MG63 (cell line): ENCODE results near the gene JOSD2. TPM values are rescaled to one million over a fixed set of nuclear protein-coding genes. Genes with fewer than 3 reads are reported as not detected.
"Not testable (repeated sequence)": the region's sequence is repeated elsewhere in the genome, so short reads cannot be mapped to it uniquely, and the experiment has no call there.

Source experiments
- DNase-seq: peaks from one replicate; pipeline ENCODE4 v3.0.0-alpha.2; 2020
- H3K27me3 ChIP-seq: fragments of 250-450 bp; sonication (Bioruptor Pico); 2 replicates; pipeline ENCODE4 v1.5.1; 2020; ENCODE audit warnings: mild to moderate bottlenecking, moderate library complexity
- H3K36me3 ChIP-seq: fragments of 250-450 bp; sonication (Bioruptor Pico); 2 replicates; pipeline ENCODE4 v1.5.1; 2020; ENCODE audit warnings: mild to moderate bottlenecking, moderate library complexity
- H3K4me3 ChIP-seq: fragments of 250-450 bp; sonication (Bioruptor Pico); 2 replicates; pipeline ENCODE4 v1.5.1; 2020; ENCODE audit warnings: mild to moderate bottlenecking, moderate library complexity
- H3K9me3 ChIP-seq: fragments of 250-450 bp; sonication (Bioruptor Pico); 2 replicates; pipeline ENCODE4 v1.5.1; 2020; ENCODE audit warnings: mild to moderate bottlenecking, moderate library complexity
- total RNA-seq: library from RNA; depleted of rRNA; stranded (reverse); fragments of >200 nt; shearing (Covaris generic); gene quantifications from 2 replicates; pipeline ENCODE4 v1.2.3, GENCODE V29; 2014; ENCODE audit warnings: low replicate concordance

The JOSD2 gene
- total RNA-seq, 1 experiment from 2014 or later: 92.8 TPM

DNA sequence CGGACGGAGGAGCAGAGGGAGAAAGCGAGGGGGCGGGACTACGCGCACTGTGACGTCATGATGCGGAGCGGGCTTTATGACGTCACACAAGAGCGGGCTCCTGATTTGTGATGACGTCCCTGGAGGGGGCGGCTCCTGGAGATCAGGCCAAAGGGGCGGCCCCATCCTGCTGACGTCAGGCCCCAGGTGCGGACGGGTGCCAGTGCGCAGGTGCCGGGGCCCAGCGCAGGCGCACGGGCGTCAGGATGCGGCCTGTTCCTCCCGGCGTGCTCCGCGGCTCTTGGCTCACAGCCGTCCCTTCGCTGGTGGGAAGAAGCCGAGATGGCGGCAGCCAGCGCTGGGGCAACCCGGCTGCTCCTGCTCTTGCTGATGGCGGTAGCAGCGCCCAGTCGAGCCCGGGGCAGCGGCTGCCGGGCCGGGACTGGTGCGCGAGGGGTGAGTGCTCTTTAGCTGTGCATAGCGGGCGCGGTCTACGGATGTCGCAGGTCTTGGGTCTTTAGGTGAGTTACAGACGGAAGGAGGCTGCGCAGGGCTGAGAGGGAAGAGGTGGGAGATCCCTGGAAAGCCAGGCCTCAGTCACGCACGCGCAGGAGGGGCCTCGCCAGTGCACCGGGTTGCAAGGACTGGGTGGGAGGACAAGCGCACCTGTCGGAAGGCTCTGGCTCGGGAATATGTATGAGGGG, 34.6 kb downstream of the JOSD2 start, which contains the start of the genes EMC10 and GARIN5A:
TSS of gene EMC10 (plus strand) at position 284 of the 683 bp plus-strand sequence. CDS start at position 322, 38 bp downstream.
TSS of gene GARIN5A (minus strand) at position 625 of the 683 bp plus-strand sequence. CDS start at position 165, 460 bp downstream.
- Histone ChIP-seq H3K36me3 (peaks cover 6% of the 10 kb centered on the region; the same call in 1 of the 2 replicates), H3K27me3 (peaks cover 4% of the 10 kb centered on the region; the same call in 1 of the 2 replicates)
- peak; percentile 86 for DNase-seq

DNA sequence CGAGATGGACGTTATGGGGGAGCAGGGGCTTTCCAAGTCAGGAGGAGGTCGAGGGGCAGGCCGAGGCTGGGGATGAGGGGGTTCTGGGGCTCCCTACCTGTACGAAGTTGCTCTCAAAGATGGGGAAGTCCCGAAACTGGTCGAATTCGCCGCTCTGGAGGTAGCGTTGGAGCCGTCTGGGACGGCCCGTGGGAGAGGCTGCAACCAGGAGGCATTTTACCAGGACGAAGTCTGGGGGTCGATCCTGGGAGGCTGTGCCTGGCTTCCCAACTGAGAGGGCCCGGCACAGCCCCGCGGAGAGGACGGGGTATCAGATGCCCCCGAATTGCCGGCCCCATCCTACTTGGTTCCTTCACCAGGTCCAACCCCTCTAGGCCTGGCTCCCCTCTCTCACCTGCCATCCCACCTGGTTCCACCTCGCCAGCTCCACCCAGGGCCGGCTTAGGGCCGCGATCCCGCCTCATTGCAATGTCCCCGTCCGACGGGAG, 35.2 kb downstream of the JOSD2 start:
- DNase-seq: no peak
- Histone ChIP-seq H3K27me3 (peaks cover 4% of the 10 kb centered on the region; the same call in 1 of the 2 replicates), H3K36me3 (peaks cover 6% of the 10 kb centered on the region; the same call in 1 of the 2 replicates), H3K9me3 (no peaks in the 10 kb centered on the region), H3K4me3 (peak overlapping the region; percentile 78)

More for the DNA sequence above, 34.6 kb downstream of the JOSD2 start, which contains the start of the genes EMC10 and GARIN5A:
- peak within 1 kb of the TSS; percentile 78 for H3K4me3 ChIP-seq
- no peaks in the 10 kb centered on the region for H3K9me3 ChIP-seq

DNA sequence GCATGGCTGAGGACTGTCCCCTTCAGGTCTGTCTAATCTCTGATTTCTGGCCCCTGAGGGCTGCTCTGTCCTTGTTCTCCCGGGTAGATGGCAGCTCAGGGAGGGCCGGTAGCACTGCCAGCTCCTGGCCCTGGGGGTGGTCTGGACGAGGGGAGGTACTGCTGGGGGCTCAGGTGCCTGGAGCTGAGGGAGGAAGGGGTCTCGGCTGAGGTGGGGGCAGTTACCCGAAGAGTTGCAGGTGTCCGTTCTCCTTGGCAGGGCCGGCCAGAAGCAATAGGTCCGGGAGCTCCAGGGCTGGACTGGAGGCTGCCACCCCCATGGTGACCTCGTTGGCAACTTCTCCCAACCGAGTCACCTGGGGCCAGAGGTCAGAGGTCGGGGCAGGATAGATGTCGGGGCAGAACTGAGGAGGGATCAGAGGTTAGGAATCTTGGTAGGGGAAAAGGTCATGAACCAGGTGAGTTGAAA, 35.9 kb downstream of the JOSD2 start:
- DNase-seq: no peak
- Histone ChIP-seq H3K4me3 (no peak overlapping the region), H3K27me3 (peaks cover 4% of the 10 kb centered on the region; the same call in 1 of the 2 replicates), H3K36me3 (peaks cover 6% of the 10 kb centered on the region; the same call in 1 of the 2 replicates), H3K9me3 (no peaks in the 10 kb centered on the region)

DNA sequence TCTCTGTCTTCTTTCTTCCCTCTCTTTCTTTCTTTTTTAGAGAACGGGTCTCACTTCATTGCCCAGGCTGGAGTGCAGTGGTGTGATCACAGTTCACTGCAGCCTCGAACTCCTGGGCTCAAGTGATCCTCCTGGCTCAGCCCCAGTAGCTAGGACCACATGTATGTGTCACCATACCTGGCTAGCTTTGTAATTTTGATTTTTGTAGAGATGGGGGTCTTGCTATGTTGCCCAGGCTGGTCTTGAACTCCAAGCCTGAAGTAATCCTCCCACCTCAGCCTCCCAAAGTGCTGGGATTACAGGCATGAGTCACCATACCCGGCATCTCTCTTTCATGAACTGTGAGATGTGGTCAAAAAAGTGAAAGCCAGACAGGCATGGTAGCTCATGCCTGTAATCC, 37.7 kb downstream of the JOSD2 start:
- DNase-seq, H3K9me3 ChIP-seq, H3K4me3 ChIP-seq, H3K36me3 ChIP-seq, H3K27me3 ChIP-seq: not testable (repeated sequence)

DNA sequence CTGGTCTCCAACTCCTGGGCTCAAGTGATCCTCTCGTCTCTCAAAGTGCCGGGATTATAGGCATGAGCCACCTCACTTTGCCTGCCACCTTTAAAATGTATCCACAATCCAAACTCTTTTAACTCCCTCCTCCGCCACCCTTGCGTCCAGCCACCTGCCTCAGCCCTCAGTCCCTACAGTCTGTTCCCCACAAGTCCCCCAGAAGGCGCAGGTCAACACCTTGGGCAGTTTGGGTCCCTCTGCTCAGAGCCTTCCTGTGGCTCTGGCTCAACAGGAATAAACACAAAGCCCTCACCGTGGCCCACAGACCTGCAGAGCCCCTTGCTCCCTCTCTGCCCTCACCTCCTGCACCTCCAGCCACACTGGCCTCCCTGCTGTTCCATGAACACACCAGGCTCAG, 42.2 kb downstream of the JOSD2 start:
- no peaks in the 10 kb centered on the region for H3K36me3 ChIP-seq
- DNase-seq: no peak
- no peaks in the 10 kb centered on the region for H3K9me3 ChIP-seq
- H3K4me3 ChIP-seq: no peak overlapping the region
- peaks cover 4% of the 10 kb centered on the region; the same call in 1 of the 2 replicates for H3K27me3 ChIP-seq

DNA sequence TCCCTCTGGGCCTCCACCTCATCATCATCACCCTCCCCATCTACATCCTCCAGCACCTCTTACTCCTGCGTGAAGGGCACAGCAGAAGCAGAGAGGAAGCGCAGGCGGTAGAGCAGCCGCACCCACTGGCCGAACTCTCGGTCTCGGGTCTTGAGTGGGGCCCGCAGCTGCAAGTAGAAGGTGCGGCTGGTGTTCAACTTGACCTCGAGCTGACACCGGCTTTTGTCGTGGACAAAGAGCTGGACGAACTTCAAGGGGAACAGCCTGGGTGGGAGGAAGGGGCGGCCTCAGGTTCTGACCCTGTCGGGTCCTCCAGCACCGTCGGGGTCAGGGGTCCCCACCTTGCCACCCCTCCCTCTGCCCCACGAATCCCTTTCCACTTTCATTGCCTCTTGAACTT, 43.4 kb downstream of the JOSD2 start:
- H3K36me3 ChIP-seq: no peaks in the 10 kb centered on the region
- no peak overlapping the region for H3K4me3 ChIP-seq
- H3K27me3 ChIP-seq: no peaks in the 10 kb centered on the region
- no peaks in the 10 kb centered on the region for H3K9me3 ChIP-seq
- no peak for DNase-seq

DNA sequence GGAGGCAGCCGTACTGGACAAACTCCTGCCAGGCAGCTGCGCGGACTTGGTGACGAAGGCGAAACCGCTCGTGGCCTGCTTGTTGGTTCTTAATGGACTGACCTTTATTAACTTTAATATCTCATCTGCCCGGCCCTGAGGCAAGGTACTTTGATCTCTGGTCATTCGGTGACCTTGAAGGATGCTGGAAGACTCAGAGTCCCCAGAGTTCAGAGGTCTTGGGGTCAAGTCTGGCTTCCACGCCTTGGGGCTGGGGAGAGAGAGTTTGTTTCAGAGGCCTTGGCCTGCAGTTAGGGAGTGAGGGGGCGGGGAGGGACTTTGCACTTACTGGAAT, 44.3 kb downstream of the JOSD2 start:
- no peaks in the 10 kb centered on the region for H3K27me3 ChIP-seq
- H3K36me3 ChIP-seq: no peaks in the 10 kb centered on the region
- no peak for DNase-seq
- H3K9me3 ChIP-seq: no peaks in the 10 kb centered on the region
- no peak overlapping the region for H3K4me3 ChIP-seq

DNA sequence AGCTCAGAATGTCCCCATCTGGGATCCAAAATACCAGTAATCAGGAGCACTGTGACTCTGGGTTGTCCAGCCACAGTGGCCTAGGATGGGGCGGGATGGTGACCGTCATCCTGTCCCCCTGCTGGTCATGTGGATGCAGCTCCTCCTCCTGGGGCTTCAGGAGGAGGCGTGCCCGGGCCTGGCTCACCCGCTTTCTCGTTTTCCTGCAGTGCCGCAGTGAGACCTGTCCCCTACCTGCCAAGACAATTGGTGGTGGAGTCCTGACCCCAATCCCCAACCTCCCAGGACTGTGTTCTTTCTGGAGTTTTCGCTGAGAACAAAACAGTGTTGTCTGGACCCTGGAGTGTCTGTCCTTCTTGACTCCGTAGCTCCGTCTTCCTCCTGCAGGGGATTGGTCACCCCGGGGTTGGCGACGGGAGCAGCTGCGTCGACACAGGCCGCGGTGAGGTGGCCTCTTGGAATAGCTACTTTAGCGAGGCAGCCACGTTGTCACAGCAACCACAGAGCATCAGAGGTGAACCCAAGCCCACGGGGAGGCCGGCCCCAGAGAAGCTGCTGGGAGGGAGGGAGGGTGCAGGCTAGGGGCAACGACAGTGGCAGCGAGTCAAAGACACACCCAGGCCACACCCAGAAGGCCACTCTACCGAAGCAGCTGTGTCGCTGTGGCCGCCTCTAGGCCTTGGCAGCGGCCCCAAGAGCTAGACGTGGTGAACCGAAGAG, 44.8 kb downstream of the JOSD2 start:
- H3K27me3 ChIP-seq: no peaks in the 10 kb centered on the region
- no peaks in the 10 kb centered on the region for H3K36me3 ChIP-seq
- no peaks in the 10 kb centered on the region for H3K9me3 ChIP-seq
- DNase-seq: no peak
- H3K4me3 ChIP-seq: no peak overlapping the region

DNA sequence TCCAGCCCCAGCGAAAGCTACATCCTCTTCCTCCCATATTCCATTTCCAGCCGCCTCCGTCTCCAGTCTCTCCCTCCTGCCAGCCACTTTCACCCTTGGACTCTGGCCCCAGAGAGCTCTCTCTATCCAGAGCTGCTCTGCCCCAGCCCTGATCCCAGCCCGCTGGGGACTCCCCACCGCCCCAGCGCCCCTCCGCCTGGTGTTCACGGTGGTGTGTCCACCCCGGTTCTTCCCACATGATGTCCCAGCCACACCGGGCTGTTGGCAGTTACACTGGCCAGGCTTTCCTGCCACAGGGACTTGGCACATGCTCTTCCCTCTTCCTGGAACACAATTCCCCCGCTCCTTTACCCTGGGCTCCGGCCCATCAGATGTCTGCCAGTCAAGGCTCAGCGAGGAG, 46.0 kb downstream of the JOSD2 start:
- H3K27me3 ChIP-seq: no peaks in the 10 kb centered on the region

DNA sequence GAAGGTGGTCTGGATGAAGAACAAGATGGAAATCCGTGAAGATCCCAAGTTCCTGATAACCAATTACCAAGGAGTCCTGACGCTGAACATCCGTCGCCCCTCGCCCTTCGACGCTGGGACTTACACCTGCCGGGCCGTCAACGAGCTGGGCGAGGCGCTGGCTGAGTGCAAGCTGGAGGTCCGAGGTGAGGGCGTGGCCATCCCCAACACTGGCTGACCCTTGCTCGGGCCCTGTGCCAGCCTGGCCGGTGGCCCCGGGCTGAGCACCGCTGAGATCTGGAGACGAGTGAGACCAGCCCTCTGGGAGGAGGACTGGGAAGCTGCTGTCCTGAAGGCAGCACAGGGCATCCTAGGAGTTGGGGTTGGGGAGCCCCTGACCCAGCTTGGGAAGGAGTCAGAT, 46.6 kb downstream of the JOSD2 start:
- Histone ChIP-seq H3K4me3 (no peak overlapping the region), H3K36me3 (no peaks in the 10 kb centered on the region), H3K27me3 (no peaks in the 10 kb centered on the region), H3K9me3 (no peaks in the 10 kb centered on the region)
- DNase-seq: no peak

More for the DNA sequence above, 46.0 kb downstream of the JOSD2 start:
- no peak for DNase-seq
- Histone ChIP-seq H3K4me3 (no peak overlapping the region), H3K36me3 (no peaks in the 10 kb centered on the region), H3K9me3 (no peaks in the 10 kb centered on the region)

DNA sequence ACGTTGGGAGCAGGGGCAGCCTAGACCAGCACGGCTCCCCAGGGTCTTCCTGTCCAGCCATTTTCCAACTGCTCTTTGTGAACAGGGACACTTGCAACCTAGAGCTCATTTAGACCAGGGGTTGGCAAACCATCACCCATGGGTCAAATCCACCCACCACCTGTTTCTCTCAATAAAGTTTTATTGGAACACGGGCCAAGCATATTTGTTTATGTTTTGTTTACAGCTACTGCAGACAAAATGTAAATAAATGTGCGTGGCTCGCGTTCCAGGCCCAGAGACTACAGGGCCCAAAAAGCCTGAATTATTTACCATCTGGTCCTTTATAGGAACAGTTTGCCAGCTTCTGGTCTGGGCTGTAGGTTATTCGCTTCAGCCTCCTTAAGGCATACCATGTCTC, 48.0 kb downstream of the JOSD2 start:
- H3K36me3 ChIP-seq: no peaks in the 10 kb centered on the region
- H3K4me3 ChIP-seq: no peak overlapping the region
- H3K9me3 ChIP-seq: no peaks in the 10 kb centered on the region
- peaks cover 2% of the 10 kb centered on the region; the same call in 1 of the 2 replicates for H3K27me3 ChIP-seq
- no peak for DNase-seq

DNA sequence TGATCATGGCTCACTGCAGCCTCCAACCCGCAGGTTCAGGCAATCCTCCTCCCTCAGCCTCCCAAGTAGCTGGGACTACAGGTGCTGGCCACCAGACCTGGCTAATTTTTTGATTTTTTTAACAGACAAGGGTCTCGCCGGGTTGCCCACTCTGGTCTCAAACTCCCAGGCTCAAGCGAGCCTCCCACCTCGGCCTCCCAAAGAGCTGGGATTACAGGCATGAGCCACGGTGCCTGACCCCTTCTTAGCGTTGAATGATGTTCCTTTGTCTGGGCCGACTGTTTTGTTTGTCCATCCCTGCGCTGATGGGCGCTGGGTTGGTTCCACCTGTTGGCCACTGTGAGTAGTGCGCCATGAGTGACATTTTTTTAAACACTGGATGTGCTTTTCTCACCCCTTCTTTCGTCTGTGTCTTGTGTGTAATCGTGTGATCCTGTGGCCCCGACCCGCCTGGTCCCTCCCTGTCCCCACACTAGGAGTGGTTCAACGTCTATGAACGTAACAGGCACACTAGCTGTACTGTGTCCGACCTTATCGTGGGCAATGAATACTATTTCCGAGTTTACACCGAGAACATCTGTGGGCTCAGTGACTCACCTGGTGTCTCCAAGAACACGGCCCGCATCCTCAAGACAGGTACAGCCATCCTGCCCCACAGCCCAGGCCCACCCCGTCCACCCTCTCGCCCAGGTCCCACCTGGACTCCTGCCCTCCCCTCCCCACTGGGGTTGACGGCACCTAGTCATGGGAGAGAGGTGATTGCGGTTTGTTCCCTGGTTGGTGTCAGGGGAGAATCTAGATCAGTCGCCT, 49.7 kb downstream of the JOSD2 start:
- H3K4me3 ChIP-seq: no peak overlapping the region
- H3K27me3 ChIP-seq: peaks cover 6% of the 10 kb centered on the region
- H3K36me3 ChIP-seq: no peaks in the 10 kb centered on the region
- peak; percentile 55 for DNase-seq
- H3K9me3 ChIP-seq: no peaks in the 10 kb centered on the region

DNA sequence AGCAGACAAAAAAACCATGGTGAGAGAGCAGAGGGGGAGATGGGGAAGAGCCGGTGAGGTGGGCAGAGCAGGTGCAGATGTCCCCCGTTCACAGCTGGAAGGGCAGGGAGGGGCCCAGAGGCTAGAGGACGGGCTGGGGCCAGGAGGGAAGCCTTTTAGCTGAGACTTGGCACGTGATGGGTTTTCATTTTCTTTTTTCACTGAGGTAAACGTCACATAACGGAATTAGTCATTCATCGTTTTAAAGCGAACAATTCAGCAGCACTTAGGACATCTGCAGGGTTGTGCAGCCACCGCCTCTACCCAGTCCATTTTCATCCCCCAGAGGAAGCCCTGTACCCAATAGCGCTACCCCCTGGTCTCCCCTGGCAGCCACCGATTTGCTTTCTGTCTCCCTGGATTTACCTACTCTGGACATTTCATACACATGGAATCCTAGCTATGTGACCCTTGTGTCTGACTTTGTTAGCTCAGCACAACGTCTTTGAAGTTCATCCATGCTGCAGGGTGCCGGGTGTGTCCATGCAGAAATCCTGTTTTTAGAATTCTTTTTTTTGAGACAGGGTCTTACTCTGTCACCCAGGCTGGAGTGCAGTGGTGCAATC, 50.7 kb downstream of the JOSD2 start:
- H3K4me3 ChIP-seq: no peak overlapping the region
- no peaks in the 10 kb centered on the region for H3K9me3 ChIP-seq
- H3K27me3 ChIP-seq: peaks cover 9% of the 10 kb centered on the region
- H3K36me3 ChIP-seq: no peaks in the 10 kb centered on the region
- peak; percentile 34 for DNase-seq

DNA sequence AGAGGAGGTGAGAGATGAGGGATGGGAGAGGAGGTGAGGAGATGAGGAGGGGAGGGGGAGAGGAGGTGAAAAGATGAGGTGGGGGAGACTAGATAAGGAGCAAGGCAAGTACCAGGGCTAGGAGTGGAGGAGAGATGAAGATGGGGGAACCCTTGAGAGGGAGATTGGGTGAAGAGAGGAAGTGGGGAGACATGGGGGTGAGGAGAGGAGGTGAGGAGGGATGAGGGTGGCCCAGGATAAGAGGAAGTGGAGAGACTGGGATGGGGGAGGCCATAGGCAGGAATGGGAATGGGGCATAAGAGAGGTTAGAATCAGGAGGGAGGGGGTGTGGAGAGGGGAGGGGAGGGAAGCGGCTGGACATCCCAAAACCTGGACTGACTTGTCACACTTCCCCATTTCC, 51.4 kb downstream of the JOSD2 start:
- Histone ChIP-seq H3K9me3 (no peaks in the 10 kb centered on the region), H3K27me3 (peaks cover 9% of the 10 kb centered on the region), H3K36me3 (no peaks in the 10 kb centered on the region), H3K4me3 (no peak overlapping the region)
- no peak for DNase-seq

DNA sequence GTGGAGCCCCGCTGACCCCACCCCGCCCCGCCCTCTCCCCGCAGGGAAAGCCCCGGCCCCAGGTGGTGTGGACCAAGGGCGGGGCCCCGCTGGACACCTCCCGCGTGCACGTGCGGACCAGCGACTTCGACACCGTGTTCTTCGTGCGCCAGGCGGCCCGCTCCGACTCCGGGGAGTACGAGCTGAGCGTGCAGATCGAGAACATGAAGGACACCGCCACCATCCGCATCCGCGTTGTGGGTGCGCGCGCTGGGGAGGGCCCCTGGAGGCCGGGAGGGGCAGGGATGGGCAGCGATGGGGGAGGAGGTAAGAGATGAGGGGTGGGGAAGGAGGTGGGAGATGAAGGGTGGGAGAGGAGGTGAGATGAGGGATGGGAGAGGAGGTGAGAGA, 51.9 kb downstream of the JOSD2 start:
- no peak for DNase-seq
- H3K36me3 ChIP-seq: no peaks in the 10 kb centered on the region
- no peak overlapping the region for H3K4me3 ChIP-seq
- H3K9me3 ChIP-seq: no peaks in the 10 kb centered on the region
- H3K27me3 ChIP-seq: peaks cover 9% of the 10 kb centered on the region

DNA sequence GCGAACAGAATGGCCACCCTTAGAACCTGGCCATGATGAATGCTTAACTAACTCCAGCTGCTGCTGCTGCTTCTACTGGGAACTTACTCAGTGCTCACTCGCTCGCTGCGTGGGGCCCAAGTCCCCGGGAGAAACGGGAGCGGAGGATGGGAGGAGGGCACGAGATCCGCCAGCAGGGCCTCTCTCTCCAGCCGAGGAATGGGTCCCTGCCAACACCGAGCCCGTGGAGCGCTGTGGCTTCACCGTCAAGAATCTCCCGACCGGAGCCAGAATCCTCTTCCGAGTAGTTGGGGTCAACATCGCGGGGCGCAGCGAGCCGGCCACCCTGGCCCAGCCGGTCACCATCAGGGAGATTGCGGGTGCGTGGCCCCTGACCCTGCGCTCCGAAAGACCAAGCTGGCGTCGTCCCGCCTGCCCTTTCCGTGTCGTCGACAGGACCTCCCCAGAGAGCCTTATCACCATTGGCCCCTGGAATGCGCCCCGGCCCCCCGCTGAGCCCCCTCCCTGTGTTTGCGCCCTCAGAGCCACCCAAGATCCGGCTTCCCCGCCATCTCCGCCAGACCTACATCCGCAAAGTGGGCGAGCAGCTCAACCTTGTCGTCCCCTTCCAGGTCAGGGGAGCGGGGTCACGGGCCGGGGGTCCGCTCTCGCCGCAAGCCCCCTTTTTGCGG, 52.5 kb downstream of the JOSD2 start:
- peaks cover 9% of the 10 kb centered on the region for H3K27me3 ChIP-seq
- no peak for DNase-seq
- H3K9me3 ChIP-seq: no peaks in the 10 kb centered on the region
- no peaks in the 10 kb centered on the region for H3K36me3 ChIP-seq
- no peak overlapping the region for H3K4me3 ChIP-seq
